ENCODE data around the gene C10orf143. TPM values are rescaled to one million over a fixed set of nuclear protein-coding genes. Genes with fewer than 3 reads are reported as not detected.

The C10orf143 gene
- total and polyA plus RNA-seq, 2 of the 8 experiments (the other 6 are each of a cell fraction or from before 2014, with no cell fraction given) = 1.6 to 2.0 TPM

DNA sequence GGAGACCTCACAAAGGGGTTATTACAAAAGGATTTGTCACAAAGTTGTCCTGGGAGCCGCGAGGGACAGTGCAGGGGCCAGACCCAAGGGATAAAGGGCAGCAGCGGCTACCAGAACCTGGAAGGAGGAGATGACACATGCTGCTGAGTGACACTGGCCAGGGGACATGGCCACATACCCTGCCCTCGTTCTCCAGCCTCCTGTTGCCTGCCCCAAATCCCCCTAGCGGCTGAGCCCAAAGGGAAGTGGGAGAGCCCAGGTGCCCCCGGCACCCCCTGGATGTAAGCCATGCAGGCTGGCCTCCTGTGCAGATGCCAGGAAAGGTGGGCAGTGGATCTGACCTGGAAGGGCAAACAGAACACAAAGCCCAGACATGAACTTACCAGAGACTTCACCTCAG is 42.7 kb downstream of the C10orf143 start:
- Histone ChIP-seq H3K56ac (replicated peaks; ENCODE audit: insufficient read length, low read depth, low read length) (no peak overlapping the region), H3K4me3 (ENCODE audit: extremely low read depth in 1 of 4, insufficient read depth in 2 of 4, low read depth in 3 of 4, low read length in 4 of 4) (no peak overlapping the region), H3K4me2 (ENCODE audit: insufficient read depth in 1 of 2, low read depth in 2 of 2, low read length in 2 of 2) (no peak overlapping the region), H2BK5ac (ENCODE audit: low read depth, low read length) (no peak overlapping the region), H3K27me3 (replicated peaks in 1 of 4; ENCODE audit: control insufficient read depth in 3 of 4, extremely low read depth in 1 of 4, insufficient read depth in 3 of 4, low read length in 3 of 4) (no peaks in the 10 kb centered on the region), H3K79me2 (ENCODE audit: control insufficient read depth in 1 of 2, insufficient read depth in 2 of 2, low read length in 2 of 2) (no peaks in the 10 kb centered on the region), H4K20me1 (replicated peaks in 1 of 2; ENCODE audit: control insufficient read depth in 1 of 2, insufficient read depth in 2 of 2, low read length in 2 of 2) (no peaks in the 10 kb centered on the region), H3K4ac (replicated peaks; ENCODE audit: insufficient read length, low read depth, low read length) (no peak overlapping the region), H2BK20ac (ENCODE audit: low read length) (no peak overlapping the region), H3K23ac (ENCODE audit: insufficient read length) (no peak overlapping the region), H3K9me3 (ENCODE audit: insufficient read depth in 2 of 2, low read depth in 1 of 2, low read length in 1 of 2) (no peaks in the 10 kb centered on the region), H3K18ac (ENCODE audit: extremely low read depth, low read length) (no peak overlapping the region), H3K23me2 (ENCODE audit: low read depth, low read length) (no peaks in the 10 kb centered on the region), H4K5ac (ENCODE audit: insufficient read length, low read depth, low read length) (no peak overlapping the region), H3K79me1 (ENCODE audit: low read depth, low read length) (no peaks in the 10 kb centered on the region), H4K91ac (replicated peaks; ENCODE audit: insufficient read length, low read length) (no peak overlapping the region), H3K36me3 (ENCODE audit: control insufficient read depth in 2 of 4, insufficient read depth in 4 of 4, low read length in 3 of 4) (no peaks in the 10 kb centered on the region), H3K4me1 (replicated peaks in 1 of 4; ENCODE audit: control insufficient read depth in 3 of 4, insufficient read depth in 4 of 4, low read length in 3 of 4) (no peaks in the 10 kb centered on the region), H3K9ac (replicated peaks in 1 of 4; ENCODE audit: extremely low read depth in 1 of 4, low read depth in 3 of 4, low read length in 3 of 4) (no peak overlapping the region), H4K8ac (ENCODE audit: extremely low read depth, insufficient read depth, low read length) (no peak overlapping the region), H2BK15ac (ENCODE audit: low read length) (no peak overlapping the region), H3K14ac (ENCODE audit: insufficient read length) (no peak overlapping the region), H2BK120ac (replicated peaks; ENCODE audit: low read depth, low read length) (no peak overlapping the region), H2AFZ (ENCODE audit: low read length) (no peak overlapping the region), H3K27ac (ENCODE audit: low read depth, low read length) (no peak overlapping the region), H2BK12ac (ENCODE audit: low read depth, low read length) (no peak overlapping the region), H2AK5ac (ENCODE audit: low read depth, low read length) (no peak overlapping the region)
- 92% methylated on average over 6 of the region's 6 CpGs; no CpG with 5 or more reads in 1 of the 2 experiments for WGBS, 2 experiments (ENCODE audit: extremely low coverage in 1 of 2, insufficient coverage in 1 of 2, insufficient read length in 1 of 2, insufficient replicate concordance in 2 of 2, low coverage in 1 of 2, low lambda C conversion rate in 2 of 2, missing lambda C conversion rate in 1 of 2)
- no peak for DNase-seq (ENCODE audit: low read depth in 1 of 2, low spot score in 2 of 2)
- TF ChIP-seq MAFK (IDR thresholded peaks at IDR 0.05; ENCODE audit: low read depth, low read length) (no peak), PHF8 (conservative IDR thresholded peaks at IDR 0.05; ENCODE audit: low read depth, low read length) (no peak), ZNF274 (IDR thresholded peaks at IDR 0.05; ENCODE audit: borderline replicate concordance, extremely low read depth, low read length) (no peak), RFX5 (IDR thresholded peaks at IDR 0.05; ENCODE audit: borderline replicate concordance, low read depth, low read length) (no peak), CHD2 (IDR thresholded peaks at IDR 0.05; ENCODE audit: low read length) (no peak), KDM5A (IDR thresholded peaks at IDR 0.05; ENCODE audit: low read length) (no peak), JUN (IDR thresholded peaks at IDR 0.05; ENCODE audit: low read depth, low read length) (no peak), CREB1 (IDR thresholded peaks at IDR 0.05) (no peak), HDAC2 (IDR thresholded peaks at IDR 0.05; ENCODE audit: borderline replicate concordance in 1 of 2, low read depth in 2 of 2, low read length in 2 of 2) (no peak), SUZ12 (IDR thresholded peaks at IDR 0.05; ENCODE audit: low read length) (no peak), RNF2 (IDR thresholded peaks at IDR 0.05; ENCODE audit: borderline replicate concordance, low read depth, low read length, missing control alignments, poor library complexity, severe bottlenecking) (no peak), SIN3A (conservative IDR thresholded peaks at IDR 0.05 in 1 of 2, IDR thresholded peaks at IDR 0.05 in 1 of 2; ENCODE audit: low read depth in 1 of 2, low read length in 2 of 2) (no peak), CEBPB (IDR thresholded peaks at IDR 0.05; ENCODE audit: low read depth, low read length) (no peak)
- ChIA-PET POLR2A (ENCODE audit: partially characterized antibody) (no interaction called here), CTCF (ENCODE audit: partially characterized antibody) (no interaction called here)
- no peak for FAIRE-seq

Data from H1 (cell line).